ENCODE results near the gene NLGN1.

NLGN1 gene

DNA sequence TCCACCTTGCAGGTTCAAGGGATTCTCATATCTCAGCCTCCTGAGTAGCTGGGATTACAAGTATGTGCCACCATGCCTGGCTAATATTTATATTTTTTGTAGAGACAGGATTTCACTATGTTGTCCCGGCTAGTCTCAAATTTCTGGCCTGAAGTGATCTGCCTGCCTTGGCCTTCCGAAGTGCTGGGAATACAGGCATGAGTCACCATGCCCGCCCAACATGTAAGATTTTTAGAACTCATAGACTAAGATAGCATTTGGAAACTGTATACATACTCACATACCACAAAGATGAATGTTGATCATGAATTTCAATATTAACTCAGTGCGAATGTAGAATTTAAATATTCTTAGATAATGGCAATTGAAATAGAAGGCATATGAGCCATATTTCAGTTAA lies 718.9 kb downstream of the NLGN1 start:
- Histone ChIP-seq H3K36me3 (replicated peaks) (no peaks in the 10 kb centered on the region), H3K27ac (no peak overlapping the region), H3K27me3 (replicated peaks) (no peaks in the 10 kb centered on the region), H3K4me3 (ENCODE audit: low read depth, low read length) (no peak overlapping the region)
- TF ChIP-seq, protein P1, sequence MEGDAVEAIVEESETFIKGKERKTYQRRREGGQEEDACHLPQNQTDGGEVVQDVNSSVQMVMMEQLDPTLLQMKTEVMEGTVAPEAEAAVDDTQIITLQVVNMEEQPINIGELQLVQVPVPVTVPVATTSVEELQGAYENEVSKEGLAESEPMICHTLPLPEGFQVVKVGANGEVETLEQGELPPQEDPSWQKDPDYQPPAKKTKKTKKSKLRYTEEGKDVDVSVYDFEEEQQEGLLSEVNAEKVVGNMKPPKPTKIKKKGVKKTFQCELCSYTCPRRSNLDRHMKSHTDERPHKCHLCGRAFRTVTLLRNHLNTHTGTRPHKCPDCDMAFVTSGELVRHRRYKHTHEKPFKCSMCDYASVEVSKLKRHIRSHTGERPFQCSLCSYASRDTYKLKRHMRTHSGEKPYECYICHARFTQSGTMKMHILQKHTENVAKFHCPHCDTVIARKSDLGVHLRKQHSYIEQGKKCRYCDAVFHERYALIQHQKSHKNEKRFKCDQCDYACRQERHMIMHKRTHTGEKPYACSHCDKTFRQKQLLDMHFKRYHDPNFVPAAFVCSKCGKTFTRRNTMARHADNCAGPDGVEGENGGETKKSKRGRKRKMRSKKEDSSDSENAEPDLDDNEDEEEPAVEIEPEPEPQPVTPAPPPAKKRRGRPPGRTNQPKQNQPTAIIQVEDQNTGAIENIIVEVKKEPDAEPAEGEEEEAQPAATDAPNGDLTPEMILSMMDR (IDR thresholded peaks at IDR 0.05; ENCODE audit: low read depth, low read length, missing control alignments) = no peak
- peak; percentile 63 for DNase-seq
- in situ Hi-C loops (cut with HindIII; ENCODE audit: low pct_ligation_motif_present, low sequenced_read_pairs) = no loop called here

DNA sequence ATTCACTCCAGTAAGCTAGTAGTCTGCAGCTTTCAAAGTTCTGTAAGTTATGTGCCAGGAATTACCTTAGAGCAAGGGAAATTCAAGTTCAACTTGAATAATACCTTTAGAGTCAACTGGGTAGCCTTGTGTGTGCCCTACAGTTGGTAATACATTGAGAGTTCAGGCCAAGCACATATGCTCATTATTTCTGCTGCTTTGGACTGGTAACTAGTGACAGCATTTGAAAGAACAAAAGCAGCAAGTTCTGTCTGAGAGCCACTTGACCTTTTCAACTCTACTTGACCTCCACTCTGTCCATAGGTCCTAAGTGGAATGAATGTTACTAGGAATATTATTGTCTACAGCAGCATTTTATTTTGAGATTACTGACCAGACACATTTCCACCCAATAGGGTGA lies 723.5 kb downstream of the NLGN1 start:
- H3K27ac ChIP-seq = no peak overlapping the region
- no peaks in the 10 kb centered on the region for H3K27me3 ChIP-seq (replicated peaks)
- DNase-seq = no peak
- TF ChIP-seq, protein P1 (IDR thresholded peaks at IDR 0.05; ENCODE audit: low read depth, low read length, missing control alignments) = no peak
- no peaks in the 10 kb centered on the region for H3K36me3 ChIP-seq (replicated peaks)
- H3K4me3 ChIP-seq (ENCODE audit: low read depth, low read length) = no peak overlapping the region
- in situ Hi-C loops (cut with HindIII; ENCODE audit: low pct_ligation_motif_present, low sequenced_read_pairs) = no loop called here

- H3K27ac ChIP-seq = no peak overlapping the region
- no peak for DNase-seq
- in situ Hi-C loops (cut with HindIII; ENCODE audit: low pct_ligation_motif_present, low sequenced_read_pairs) = no loop called here
- no peaks in the 10 kb centered on the region for H3K27me3 ChIP-seq (replicated peaks)
- no peaks in the 10 kb centered on the region for H3K36me3 ChIP-seq (replicated peaks)
- TF ChIP-seq, protein P1 (IDR thresholded peaks at IDR 0.05; ENCODE audit: low read depth, low read length, missing control alignments) = no peak
- H3K4me3 ChIP-seq (ENCODE audit: low read depth, low read length) = no peak overlapping the region
Measured at GRCh38 chr3:174122411-174122810, 724.9 kb downstream of the NLGN1 start.

DNA sequence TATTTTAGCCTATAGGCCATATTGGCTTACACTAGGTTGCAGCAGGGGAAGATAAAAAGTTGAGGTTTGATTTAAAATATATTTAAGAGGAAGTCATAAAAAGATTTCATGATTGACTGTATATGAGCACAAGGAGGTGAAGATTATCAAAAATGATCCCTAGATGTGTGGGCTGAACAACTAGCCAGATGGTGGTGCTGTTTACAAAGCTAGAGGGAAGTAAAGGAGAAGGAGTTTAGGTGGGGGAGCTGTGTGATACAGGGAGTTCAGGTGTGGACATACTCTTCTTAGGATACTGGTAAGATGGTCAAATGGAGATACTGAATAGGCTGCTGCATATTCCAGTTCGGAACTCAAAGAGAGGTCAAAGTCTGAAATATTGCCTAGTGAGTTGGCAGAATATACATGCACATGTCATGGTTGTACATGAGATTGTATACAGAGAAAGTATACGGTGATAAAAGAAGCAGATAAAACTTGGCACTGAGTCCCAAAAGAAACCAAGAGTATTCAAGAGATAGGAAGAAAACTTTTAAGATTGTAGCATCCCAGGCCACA lies 727.8 kb downstream of the NLGN1 start:
- no peaks in the 10 kb centered on the region for H3K36me3 ChIP-seq (replicated peaks)
- in situ Hi-C loops (cut with HindIII; ENCODE audit: low pct_ligation_motif_present, low sequenced_read_pairs) = no loop called here
- DNase-seq = peak; percentile 43
- H3K27ac ChIP-seq = no peak overlapping the region
- no peak overlapping the region for H3K4me3 ChIP-seq (ENCODE audit: low read depth, low read length)
- no peaks in the 10 kb centered on the region for H3K27me3 ChIP-seq (replicated peaks)
- TF ChIP-seq, protein P1 (IDR thresholded peaks at IDR 0.05; ENCODE audit: low read depth, low read length, missing control alignments) = peak; percentile 82

- Histone ChIP-seq H3K36me3 (replicated peaks) (no peaks in the 10 kb centered on the region), H3K27me3 (replicated peaks) (no peaks in the 10 kb centered on the region), H3K27ac (no peak overlapping the region), H3K4me3 (ENCODE audit: low read depth, low read length) (no peak overlapping the region)
- no peak for DNase-seq
- TF ChIP-seq, protein P1 (IDR thresholded peaks at IDR 0.05; ENCODE audit: low read depth, low read length, missing control alignments) = no peak
- in situ Hi-C loops (cut with HindIII; ENCODE audit: low pct_ligation_motif_present, low sequenced_read_pairs) = no loop called here
Measured at GRCh38 chr3:174126990-174127758, 729.6 kb downstream of the NLGN1 start.

All from brain microvascular endothelial cell (primary cell).